ENCODE results near the gene SCUBE3.

GRCh38 chr6:35178012-35178411 is 35.7 kb upstream of the SCUBE3 start:
- no peak for TF ChIP-seq CTCF (IDR thresholded peaks at IDR 0.05 in 8 of 11, conservative IDR thresholded peaks at IDR 0.05 in 3 of 11)
- TF ChIP-seq POLR2AphosphoS5 (IDR thresholded peaks at IDR 0.05) = no peak
